GM12878 (cell line): ENCODE data around the gene AGPAT4. TPM values are rescaled to one million over a fixed set of nuclear protein-coding genes. Genes with fewer than 3 reads are reported as not detected.

ENCODE experiments used
- ATAC-seq: fragments of 200-7000 bp; cut with Tn5 transposase; 3 replicates; pipeline ENCODE4 v1.9.1; 2020; ENCODE audit warnings: mild to moderate bottlenecking, moderate library complexity
- BruUV-seq: library from RNA; stranded (reverse); fragments of 400-500 nt; replicated peaks from 2 replicates; lab custom pipeline; 2021; lab: Mats Ljungman, UMichigan
- CTCF ChIA-PET: fragments of 300-600 bp; sonication (Branson Sonifier 250); formaldehyde crosslinking; extraction: SDS; loops from one replicate; lab custom pipeline; 2021; ENCODE audit warnings: inconsistent platforms; lab: Yijun Ruan, JAX
- POLR2A ChIA-PET: fragments of 350-600 bp; formaldehyde crosslinking; extraction: SDS; loops from one replicate; lab custom pipeline; 2021; ENCODE audit warnings: inconsistent platforms; lab: Charles Lee
- RAD21 ChIA-PET: fragments of 300-600 bp; sonication (Branson Sonifier 250); formaldehyde crosslinking; loops from one replicate; lab custom pipeline; 2023; ENCODE audit warnings: antibody characterized with exemption; ENCODE audit not compliant: unreplicated experiment; lab: Charles Lee
- SMC1A ChIA-PET: fragments of 300-600 bp; sonication (Branson Sonifier 250); formaldehyde crosslinking; loops from one replicate; lab custom pipeline; 2023; ENCODE audit not compliant: unreplicated experiment, uncharacterized antibody; lab: Charles Lee
- DNase-seq: peaks from one replicate; pipeline ENCODE4 v3.0.0-alpha.2; 2011; ENCODE audit warnings: low read depth, low spot score
- FAIRE-seq: peaks from 3 replicates; lab custom pipeline; 2011; peaks lifted over from hg19 to GRCh38; lab: Jason Lieb, UNC
- H2AFZ ChIP-seq: 2 replicates; pipeline ENCODE4 v1.6.0; 2011; ENCODE audit warnings: low read depth, low read length, control low read depth; ENCODE audit not compliant: control insufficient read depth
- H3K27ac ChIP-seq: 2 replicates; pipeline ENCODE4 v1.5.1; 2011; ENCODE audit warnings: control low read depth; ENCODE audit not compliant: control insufficient read depth, insufficient read depth
- H3K27me3 ChIP-seq, 2 experiments: replicated peaks in 1 of 2; 2 replicates each; pipeline versions ENCODE4 v1.6.0 to v1.6.1; 2011; ENCODE audit warnings: low read length in 1 of 2; ENCODE audit not compliant: control insufficient read depth in 2 of 2, insufficient read depth in 2 of 2
- H3K36me3 ChIP-seq, 2 experiments: 2 replicates each; pipeline ENCODE4 v1.5.1; 2011; ENCODE audit warnings: low read length in 1 of 2; ENCODE audit not compliant: control insufficient read depth in 2 of 2, insufficient read depth in 2 of 2
- H3K4me1 ChIP-seq: 2 replicates; pipeline ENCODE4 v1.6.1; 2011; ENCODE audit warnings: mild to moderate bottlenecking, low read length, moderate library complexity, mixed read lengths; ENCODE audit not compliant: control insufficient read depth, insufficient read depth
- H3K4me2 ChIP-seq: 2 replicates; pipeline ENCODE4 v1.6.0; 2011; ENCODE audit warnings: control low read depth; ENCODE audit not compliant: control insufficient read depth, insufficient read depth
- H3K4me3 ChIP-seq: fragments of 200-600 bp; sonication (generic); 2 replicates; pipeline ENCODE4 v1.5.1; 2016
- H3K79me2 ChIP-seq: 2 replicates; pipeline ENCODE4 v1.6.0; 2011; ENCODE audit warnings: low read length; ENCODE audit not compliant: control insufficient read depth, insufficient read depth
- H3K9ac ChIP-seq: 2 replicates; pipeline ENCODE4 v1.8.0; 2011; ENCODE audit warnings: low read length, control low read depth, mixed read lengths; ENCODE audit not compliant: control insufficient read depth, insufficient read depth
- H3K9me3 ChIP-seq: replicated peaks from 3 replicates; pipeline ENCODE4 v1.5.1; 2011; ENCODE audit warnings: mild to moderate bottlenecking, low read length; ENCODE audit not compliant: control insufficient read depth, insufficient read depth
- H4K20me1 ChIP-seq: 2 replicates; pipeline ENCODE4 v1.6.0; 2011; ENCODE audit not compliant: control insufficient read depth, insufficient read depth
- EZH2 ChIP-seq: IDR thresholded peaks from 2 replicates; pipeline ENCODE4 v1.6.1; 2012; ENCODE audit warnings: low read depth, mild to moderate bottlenecking, control low read depth, inconsistent platforms, low read length, borderline replicate concordance; ENCODE audit not compliant: control insufficient read depth
- HDGF ChIP-seq: fragments of 450-650 bp; IDR thresholded peaks from 2 replicates; pipeline ENCODE4 v1.6.1; 2016; ENCODE audit warnings: antibody characterized with exemption
- MYC ChIP-seq: IDR thresholded peaks from 2 replicates; pipeline ENCODE4 v1.6.1; 2011; ENCODE audit warnings: mild to moderate bottlenecking, low read length, moderate library complexity, inconsistent platforms; ENCODE audit not compliant: insufficient read depth, insufficient replicate concordance, insufficient read length, severe bottlenecking
- NFYB ChIP-seq: IDR thresholded peaks from 2 replicates; pipeline ENCODE4 v1.6.1; 2011; ENCODE audit warnings: low read depth, mild to moderate bottlenecking, low read length, improper control_type of control experiment, moderate library complexity; ENCODE audit not compliant: insufficient read depth
- RB1 ChIP-seq: fragments of 450-650 bp; formaldehyde crosslinking; IDR thresholded peaks from 2 replicates; pipeline ENCODE4 v1.6.1; 2017; ENCODE audit warnings: mild to moderate bottlenecking, borderline replicate concordance
- SP1 ChIP-seq: IDR thresholded peaks from one replicate; pipeline ENCODE4 v1.6.1; 2011; ENCODE audit warnings: low read depth, low read length
- ZNF217 ChIP-seq: fragments of 450-650 bp; IDR thresholded peaks from 2 replicates; pipeline ENCODE4 v1.6.1; 2017; ENCODE audit warnings: antibody characterized with exemption, mild to moderate bottlenecking
- ZNF274 ChIP-seq: IDR thresholded peaks from one replicate; pipeline ENCODE4 v1.8.0; 2011; ENCODE audit not compliant: insufficient read length, insufficient read depth
- WGBS: methylation state at CpG from one replicate; pipeline ENCODE4 v1.1.6; 2016; ENCODE audit warnings: low lambda C conversion rate; ENCODE audit not compliant: insufficient replicate concordance, insufficient coverage; ENCODE audit errors: missing lambda C conversion rate; 5-methylcytosine and 5-hydroxymethylcytosine counted together
- in situ Hi-C: fragments of 300-500 bp; cut with MboI; formaldehyde crosslinking; loops from 9 replicates; pipeline ENCODE4 v1.14.3; 2018; ENCODE audit warnings: mixed read lengths
- intact Hi-C: fragments of 100-400 bp; cut with micrococcal nuclease; formaldehyde crosslinking; loops from one replicate; pipeline ENCODE4 v1.14.2; 2022; ENCODE audit not compliant: unreplicated experiment
- polyA plus RNA-seq, 11 experiments: library from polyadenylated mRNA; depleted of rRNA in 4 of 11; unstranded in 6 of 11; stranded (reverse) in 5 of 11; fragments of >200 nt; fragmentation: Nextera tagmentation in 4 of 11; fragmentation: Illumina TruSeq in 1 of 11; extraction: Ambion mirVana in 4 of 11; extraction: Trizol in 1 of 11; gene quantifications; 1 replicate in 1 of 11; 2 replicates in 10 of 11; pipeline versions ENCODE4 v1.2.1 to v1.2.3, GENCODE V29; 2011 to 2016; ENCODE audit warnings: inconsistent platforms in 2 of 11, missing spikeins in 2 of 11, low read depth in 1 of 11
- total RNA-seq, 4 experiments: library from RNA; depleted of rRNA in 3 of 4; stranded (reverse); fragments of >200 nt in 3 of 4; fragmentation: Illumina TruSeq in 1 of 4; extraction: Trizol in 1 of 4; gene quantifications; 2 replicates each; pipeline versions ENCODE4 v1.2.1 to v1.2.3, GENCODE V29; 2013 to 2021
- TF ChIP-seq, protein P1 (sequence below): fragments of 450-650 bp; IDR thresholded peaks from 2 replicates; pipeline ENCODE4 v1.6.1; 2017; ENCODE audit warnings: mild to moderate bottlenecking

Gene AGPAT4
- total and polyA plus RNA-seq, 10 of the 15 experiments (the other 5 are each of a cell fraction or from before 2014, with no cell fraction given) = 0.34 to 2.2 (median 1.3) TPM

DNA sequence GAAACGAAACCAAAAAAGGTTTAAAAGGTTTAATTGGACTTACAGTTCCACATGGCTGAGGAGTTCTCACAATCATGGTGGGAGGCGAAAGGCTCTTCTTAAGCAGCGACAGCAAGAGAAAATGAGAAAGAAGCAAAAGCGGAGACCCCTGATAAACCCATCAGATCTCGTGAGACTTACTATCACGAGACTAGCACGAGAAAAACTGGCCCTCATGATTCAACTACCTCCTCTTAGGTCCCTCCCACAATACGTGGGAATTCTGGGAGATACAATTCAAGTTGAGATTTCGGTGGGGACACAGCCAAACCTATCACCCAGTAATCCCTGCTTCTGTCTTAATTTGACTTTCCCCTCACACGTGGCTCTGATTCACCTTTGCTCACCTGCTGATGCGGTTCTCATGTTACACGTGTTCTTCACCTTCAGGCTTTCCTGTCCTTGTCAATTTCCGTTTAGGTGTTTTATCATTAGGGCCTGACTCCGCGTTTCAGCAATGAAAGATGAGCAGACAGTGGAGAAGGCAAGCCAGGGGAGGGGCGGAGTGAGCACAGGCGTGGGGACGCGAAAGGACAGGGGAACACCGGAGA, 57.1 kb downstream of the AGPAT4 start:
- no TSS peak for BruUV-seq
- no peak for FAIRE-seq
- in situ Hi-C loops = no loop called here

More for the DNA sequence above, 57.1 kb downstream of the AGPAT4 start:
- Histone ChIP-seq H3K4me1 (no peaks in the 10 kb centered on the region), H3K9ac (no peak overlapping the region), H3K9me3 (no peaks in the 10 kb centered on the region), H3K27ac (no peak overlapping the region), H3K79me2 (no peaks in the 10 kb centered on the region), H3K4me3 (no peak overlapping the region), H3K36me3 (no peaks in the 10 kb centered on the region), H3K4me2 (no peak overlapping the region), H4K20me1 (no peaks in the 10 kb centered on the region), H2AFZ (no peak overlapping the region), H3K27me3 (no peaks in the 10 kb centered on the region)
- ChIA-PET CTCF (interaction anchor here (1.6 to 2.4 kb wide), 3 partner anchors 33 to 285 kb away, joined by 5 to 14 read pairs (median 8); no protein-coding TSS in a partner anchor), POLR2A (no interaction called here), RAD21 (no interaction called here), SMC1A (interaction anchor here (1.2 kb wide), 1 partner anchor 35 kb away, joined by 3 read pairs; no protein-coding TSS in a partner anchor)
- ATAC-seq (no peak), DNase-seq (no peak)
- intact Hi-C loops = no loop called here
- TF ChIP-seq SP1 = no peak
- no peak for TF ChIP-seq EZH2
- TF ChIP-seq RB1 = no peak
- TF ChIP-seq NFYB = no peak
- no peak for TF ChIP-seq ZNF217
- TF ChIP-seq ZNF274 = no peak
- TF ChIP-seq HDGF = no peak
- no peak for TF ChIP-seq MYC
- TF ChIP-seq, protein P1, sequence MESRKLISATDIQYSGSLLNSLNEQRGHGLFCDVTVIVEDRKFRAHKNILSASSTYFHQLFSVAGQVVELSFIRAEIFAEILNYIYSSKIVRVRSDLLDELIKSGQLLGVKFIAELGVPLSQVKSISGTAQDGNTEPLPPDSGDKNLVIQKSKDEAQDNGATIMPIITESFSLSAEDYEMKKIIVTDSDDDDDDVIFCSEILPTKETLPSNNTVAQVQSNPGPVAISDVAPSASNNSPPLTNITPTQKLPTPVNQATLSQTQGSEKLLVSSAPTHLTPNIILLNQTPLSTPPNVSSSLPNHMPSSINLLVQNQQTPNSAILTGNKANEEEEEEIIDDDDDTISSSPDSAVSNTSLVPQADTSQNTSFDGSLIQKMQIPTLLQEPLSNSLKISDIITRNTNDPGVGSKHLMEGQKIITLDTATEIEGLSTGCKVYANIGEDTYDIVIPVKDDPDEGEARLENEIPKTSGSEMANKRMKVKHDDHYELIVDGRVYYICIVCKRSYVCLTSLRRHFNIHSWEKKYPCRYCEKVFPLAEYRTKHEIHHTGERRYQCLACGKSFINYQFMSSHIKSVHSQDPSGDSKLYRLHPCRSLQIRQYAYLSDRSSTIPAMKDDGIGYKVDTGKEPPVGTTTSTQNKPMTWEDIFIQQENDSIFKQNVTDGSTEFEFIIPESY = no peak
- 77% methylated on average over 20 of the region's 20 CpGs for WGBS
